Fibroblast of skin of abdomen (primary cell): ENCODE measurements around the gene CLOCK.
A peak's percentile ranks its signal among the peaks of the same experiment; 100 is the strongest.

ENCODE experiments used
- DNase-seq: peaks from one replicate; pipeline ENCODE4 v3.0.0-alpha.2; 2013

CLOCK gene

DNA sequence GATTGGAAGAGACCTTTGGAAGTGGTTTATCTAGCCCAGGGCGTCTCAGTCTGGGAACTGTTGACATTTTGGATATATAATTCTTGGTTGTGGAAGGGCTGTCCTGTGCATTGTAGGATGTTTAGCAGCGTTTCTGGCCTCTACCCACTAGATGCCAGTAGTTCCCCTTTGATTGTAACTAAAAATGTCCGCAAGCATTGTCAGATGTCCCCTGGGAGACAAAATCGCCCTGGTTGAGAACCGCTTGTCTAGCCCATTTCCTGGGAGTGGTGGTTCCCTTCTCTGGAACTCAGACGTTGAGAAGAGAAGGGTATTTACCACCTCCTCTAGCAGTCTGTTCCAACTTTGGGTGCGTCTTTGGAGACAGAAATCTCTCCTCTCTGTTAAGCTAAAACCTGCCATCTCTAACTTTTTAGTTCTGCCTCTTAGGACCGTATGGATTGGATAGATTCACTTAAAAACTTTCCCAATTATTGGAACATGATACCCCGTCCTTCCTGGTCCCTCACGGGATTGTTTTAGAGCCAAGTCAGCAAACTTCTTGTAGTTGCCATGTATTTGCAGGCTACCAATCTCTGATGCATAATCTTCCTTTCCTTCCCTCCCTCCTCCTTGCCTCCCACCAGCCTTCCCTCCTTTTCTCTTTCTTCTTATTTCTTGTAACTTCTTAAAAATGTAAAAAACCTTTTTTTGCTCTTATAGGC, 137.1 kb downstream of the CLOCK start:
- DNase-seq: peak; percentile 68

- DNase-seq: no peak
These were observed 138.9 kb downstream of the CLOCK start for GRCh38 chr4:55407764-55408163.

DNA sequence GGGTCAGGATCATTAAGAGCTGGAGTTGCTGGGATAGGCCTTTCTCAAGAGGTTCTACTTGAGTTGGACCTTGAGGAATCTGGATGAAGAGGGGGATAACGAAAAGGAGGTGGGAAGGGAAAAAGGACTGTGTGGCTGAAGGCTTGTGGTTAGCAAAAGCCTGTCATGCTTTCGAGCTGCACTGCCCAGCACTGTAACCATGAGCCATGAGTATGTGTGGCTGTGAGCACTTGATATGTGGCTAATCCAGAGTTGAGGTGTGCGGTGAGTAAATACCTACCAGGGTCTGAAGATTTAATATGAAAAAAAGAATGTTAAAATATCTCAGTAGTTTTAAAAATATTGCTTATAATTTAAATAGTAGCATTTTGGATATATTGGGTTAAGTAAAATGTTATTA, 139.6 kb downstream of the CLOCK start:
- no peak for DNase-seq

DNA sequence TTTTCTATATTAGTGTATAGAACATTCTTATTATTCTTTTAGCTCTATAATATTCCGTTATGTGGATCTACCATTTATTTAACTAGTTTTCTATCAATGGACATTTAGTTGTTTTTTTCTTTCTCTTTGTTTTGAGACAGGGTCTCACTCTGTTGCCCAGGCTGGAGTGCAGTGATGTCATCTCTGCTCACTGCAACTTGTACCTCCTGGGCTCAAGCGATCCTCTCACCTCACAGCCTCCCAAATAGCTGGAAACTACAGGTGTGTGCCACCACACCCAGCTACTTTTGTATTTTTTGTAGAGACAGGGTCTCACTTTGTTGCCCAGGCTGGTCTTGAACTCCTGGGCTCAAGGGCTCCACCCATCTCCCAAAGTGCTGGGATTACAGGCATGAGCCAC, 140.2 kb downstream of the CLOCK start:
- DNase-seq: no peak

DNA sequence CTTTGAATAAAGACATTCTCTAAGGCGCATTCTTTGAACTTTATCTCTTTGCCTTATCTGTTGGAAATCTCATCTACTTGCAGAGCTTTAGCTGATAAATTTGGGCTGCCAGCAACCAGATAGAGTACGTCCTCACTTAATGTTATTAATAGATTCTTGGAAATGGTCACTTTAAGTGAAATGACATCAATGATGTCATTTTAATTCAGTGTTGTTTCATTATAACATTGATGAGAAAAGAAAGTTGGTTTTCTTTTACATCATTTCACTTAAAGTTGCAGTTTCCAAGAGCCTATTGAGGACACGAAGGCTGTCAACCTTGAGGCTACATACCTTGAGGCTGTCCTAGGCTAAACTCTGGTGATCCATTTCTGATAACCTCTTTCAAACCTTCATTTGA, 141.6 kb downstream of the CLOCK start:
- DNase-seq: no peak

DNA sequence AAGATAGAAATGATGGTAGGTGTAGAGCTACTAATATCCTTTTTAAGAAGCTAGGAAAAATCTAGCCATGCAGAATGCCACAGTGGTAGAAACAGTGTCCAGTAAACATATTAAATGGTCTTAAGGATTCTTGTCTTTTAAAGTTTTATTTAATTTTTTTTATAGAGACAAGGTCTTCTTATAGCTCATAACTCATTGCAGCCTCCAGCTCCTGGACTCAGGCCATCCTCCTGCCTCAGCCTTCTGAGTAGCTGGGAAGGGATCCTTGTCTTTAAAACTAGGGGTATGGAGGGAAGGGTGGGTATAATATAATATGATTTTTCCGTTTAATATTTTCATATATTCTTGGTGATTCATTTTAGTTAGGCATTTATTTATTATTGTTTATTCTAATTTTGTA, 147.1 kb downstream of the CLOCK start:
- DNase-seq: no peak

DNA sequence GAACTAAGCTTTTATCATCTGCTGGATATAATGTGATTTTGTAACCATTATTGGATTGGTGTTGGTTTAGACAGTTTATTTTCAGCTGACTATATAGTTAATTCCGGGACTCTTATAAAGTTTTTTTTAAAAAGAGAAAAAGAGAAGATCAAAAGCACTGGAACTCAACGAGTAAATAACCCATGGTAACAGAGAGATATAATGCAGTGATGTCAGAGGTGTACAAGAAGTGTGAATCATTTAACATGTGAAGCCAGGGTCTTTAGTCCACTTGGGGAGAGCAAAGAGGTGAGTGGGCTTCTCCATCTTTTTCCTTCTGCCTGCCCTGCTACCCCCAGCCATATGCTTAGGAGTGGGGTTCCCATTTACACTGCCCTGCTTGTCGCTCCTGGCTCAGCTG, 147.7 kb downstream of the CLOCK start:
- DNase-seq: no peak

DNA sequence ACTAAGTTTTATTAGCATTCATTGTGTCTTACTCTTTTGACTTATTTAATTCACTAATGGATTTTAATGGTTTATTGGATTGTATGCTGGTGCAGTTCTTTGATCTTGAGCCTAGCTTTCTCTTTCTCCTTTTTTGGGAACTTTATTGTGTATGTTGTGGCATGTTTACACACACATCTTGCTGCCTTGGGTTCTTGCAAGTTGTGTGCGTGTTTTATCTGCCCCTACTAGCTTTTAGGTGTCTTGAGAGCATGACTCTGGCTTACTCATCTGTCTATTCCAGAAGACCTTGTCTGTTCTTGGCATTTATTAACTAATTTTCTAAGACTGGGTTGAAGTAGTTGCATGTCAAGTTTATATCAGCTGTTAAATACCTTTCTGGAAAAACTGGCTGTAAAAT, 148.2 kb downstream of the CLOCK start:
- peak; percentile 32 for DNase-seq

DNA sequence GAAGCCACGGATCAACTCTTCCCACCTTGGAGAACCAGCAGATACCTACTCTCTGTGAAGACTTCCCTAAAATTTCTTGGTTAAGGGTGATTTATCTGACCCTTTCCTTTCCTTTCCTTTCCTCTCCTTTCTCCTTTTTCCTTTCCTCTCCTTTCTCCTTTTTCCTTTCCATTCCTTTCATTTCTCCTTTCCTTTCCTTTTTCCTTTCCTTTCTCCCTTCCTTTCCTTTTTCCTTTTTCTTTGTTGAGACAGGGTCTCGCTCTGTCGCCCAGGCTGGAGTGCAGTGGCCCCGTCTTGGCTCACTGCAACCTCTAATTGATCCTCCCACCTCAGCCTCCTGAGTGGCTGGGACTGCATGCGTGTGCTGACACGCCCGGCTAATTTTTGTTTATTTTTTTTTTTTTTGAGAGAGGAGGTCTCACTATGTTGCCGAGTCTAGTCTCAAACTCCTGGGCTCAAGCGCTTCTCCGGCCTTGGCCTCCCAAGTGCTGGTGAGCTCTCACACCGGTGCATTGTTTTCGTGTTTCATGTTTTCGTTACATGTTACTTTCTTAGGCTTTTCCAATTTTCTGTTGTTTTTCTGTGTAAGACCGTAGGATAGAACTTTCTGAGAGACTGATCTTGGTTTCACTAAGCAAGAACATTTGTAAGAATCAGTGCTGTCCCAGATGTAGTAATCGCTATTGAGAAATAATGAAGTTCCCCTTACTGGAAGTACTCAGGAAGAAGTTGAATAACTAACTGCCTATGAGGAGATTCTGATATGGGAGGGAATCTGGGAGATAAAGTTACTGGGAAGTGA, 149.0 kb downstream of the CLOCK start:
- peak; percentile 53 for DNase-seq

GRCh38 chr4:55397126-55397436, 149.6 kb downstream of the CLOCK start:
- peak; percentile 33 for DNase-seq

- DNase-seq: peak; percentile 47
These were observed 150.2 kb downstream of the CLOCK start for GRCh38 chr4:55396308-55397125.

GRCh38 chr4:55395529-55396307, 151.0 kb downstream of the CLOCK start, which contains the start of gene TMEM165:
TSS of gene TMEM165 (plus strand) at chr4:55395957. CDS start at chr4:55396190, 233 bp downstream.
- DNase-seq: peak; percentile 86

DNA sequence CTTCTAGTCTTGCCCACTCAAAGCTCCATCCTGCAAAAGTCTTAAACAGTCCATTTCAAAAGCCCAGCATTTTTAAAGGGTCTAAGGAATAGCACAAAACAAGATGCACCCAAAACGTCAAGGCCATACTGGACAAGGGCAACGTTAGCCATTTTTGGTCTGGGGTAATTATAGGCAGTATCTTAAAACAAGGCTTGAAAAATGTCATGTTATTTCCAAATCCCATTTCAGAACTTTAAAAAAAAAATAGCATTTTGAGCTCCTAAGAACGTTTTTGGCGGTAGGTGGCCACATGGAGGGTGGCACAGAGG, 151.5 kb downstream of the CLOCK start:
- no peak for DNase-seq

DNA sequence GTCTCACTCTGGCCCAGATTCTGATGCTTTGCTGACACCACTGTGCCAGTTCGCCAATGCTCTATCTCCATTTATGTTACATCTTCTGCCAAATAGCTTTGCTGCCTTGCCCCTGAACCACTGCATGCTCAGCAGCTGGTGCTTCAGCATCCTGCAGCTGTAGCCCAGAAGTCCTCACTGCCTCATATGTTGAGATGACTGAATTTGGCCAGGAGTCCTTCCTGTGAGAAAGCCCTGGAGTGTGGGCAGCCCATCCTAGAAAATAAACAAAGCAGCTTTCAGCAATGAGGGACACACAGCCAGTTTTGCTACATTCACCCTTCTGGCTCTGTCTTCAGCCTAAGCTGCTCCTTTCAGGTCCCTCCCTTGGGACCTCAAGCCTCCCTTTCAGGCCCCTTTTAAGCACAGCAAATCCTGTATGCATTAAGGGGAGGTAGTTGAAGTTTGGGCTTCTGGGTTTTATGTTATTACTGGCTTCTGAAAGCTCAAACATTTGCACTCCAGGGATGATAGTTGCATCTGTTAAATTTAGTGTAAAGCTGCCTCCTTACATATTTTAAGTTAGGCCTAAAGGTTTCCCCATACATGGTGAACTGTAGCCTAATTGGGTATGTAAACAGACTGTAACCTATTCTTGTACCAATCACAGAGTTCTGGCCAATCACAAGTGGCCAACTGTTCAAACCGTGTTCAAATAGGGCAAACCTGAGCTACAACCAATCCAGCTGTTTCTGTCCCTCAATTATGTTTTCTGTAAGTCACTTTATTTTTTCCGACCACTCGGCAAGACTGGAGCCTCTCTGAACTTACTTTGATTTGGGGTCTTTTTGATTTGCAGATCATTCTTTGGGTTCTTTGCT, 153.0 kb downstream of the CLOCK start:
- DNase-seq: no peak

GRCh38 chr4:55386840-55387239, 159.9 kb downstream of the CLOCK start:
- no peak for DNase-seq

- no peak for DNase-seq
These were observed 160.6 kb downstream of the CLOCK start for GRCh38 chr4:55386073-55386472.

DNA sequence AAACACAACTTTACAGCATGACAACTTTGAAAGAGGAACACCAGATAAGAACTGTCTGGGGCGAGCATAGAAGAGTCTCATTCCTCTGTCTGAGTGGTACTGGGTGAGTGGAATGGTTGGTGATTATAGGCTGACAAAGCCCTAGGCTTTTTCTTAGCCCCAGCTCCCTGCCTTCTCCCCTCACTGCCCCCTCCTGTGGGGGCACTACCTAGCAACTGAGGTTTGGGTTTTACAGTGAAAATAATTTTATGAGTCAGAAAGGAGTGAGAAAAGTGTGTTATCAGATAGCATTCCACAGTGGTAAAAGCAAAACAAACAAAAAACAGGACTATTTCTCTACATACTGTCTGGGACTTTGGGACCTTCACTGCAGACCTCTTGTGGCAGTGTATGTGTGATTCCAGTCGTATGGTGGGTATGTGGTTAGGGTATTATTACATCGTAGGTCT, 161.5 kb downstream of the CLOCK start:
- DNase-seq: no peak

DNA sequence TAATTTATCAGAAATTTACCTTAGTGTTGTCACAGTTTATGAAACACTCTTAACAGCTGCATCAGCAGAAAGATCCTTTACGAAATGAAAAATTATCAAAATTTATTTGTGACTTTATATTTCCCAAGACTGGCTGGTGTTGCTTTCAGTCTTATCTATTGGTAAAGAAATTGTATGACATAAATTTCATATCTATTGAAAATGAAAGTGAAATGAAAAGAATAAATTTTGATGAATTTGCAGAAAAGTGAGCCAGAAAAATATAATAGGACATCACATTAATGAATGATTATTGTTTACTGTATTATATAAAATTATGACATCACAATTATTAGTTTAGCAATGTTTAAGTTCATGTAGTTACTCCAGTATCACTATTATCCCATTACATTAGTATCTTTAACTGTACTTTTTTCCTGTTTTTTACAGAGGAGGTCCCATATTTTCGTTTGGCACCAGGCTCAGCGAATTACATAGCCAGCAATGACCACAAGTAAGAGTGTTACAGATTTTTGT, 164.2 kb downstream of the CLOCK start:
- no peak for DNase-seq

DNA sequence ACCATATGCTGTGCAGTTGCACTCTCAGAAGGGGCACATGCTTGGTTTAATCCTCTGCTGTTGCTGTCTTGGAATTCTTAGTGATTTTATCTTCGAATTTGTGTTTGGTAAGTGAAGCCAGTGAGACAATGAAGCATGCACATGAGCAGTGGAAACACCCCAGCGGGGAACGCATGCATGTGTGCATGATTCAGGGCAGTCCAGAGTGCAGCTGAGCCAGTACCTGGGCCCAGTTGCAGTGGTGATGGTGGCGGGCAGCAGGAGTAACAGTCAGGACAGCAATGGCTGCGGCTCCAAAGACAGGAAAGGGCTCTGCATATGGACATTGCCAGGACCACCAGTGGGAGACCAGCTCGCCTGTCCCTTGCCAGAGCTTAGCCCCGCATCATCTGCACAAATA, 165.2 kb downstream of the CLOCK start:
- DNase-seq: no peak

- no peak for DNase-seq
These were observed 166.1 kb downstream of the CLOCK start for GRCh38 chr4:55380576-55380975.
